Ovary (tissue), 9 donors: ENCODE measurements around the gene NINJ1. TPM values are rescaled to one million over a fixed set of nuclear protein-coding genes. Genes with fewer than 3 reads are reported as not detected.

ENCODE experiments used
- DNase-seq, 5 donors: peaks; one replicate each; pipeline ENCODE4 v3.0.0-alpha.2; 2019 to 2020
- H3K27ac ChIP-seq, 2 donors: fragments of 200-600 bp; one replicate each; pipeline versions ENCODE4 v1.5.1 to v1.8.0; 2019 to 2022
- H3K27me3 ChIP-seq: fragments of 200-600 bp; one replicate; pipeline ENCODE4 v1.8.0; 2022
- H3K36me3 ChIP-seq: fragments of 200-600 bp; sonication (generic); one replicate; pipeline ENCODE4 v1.5.1; 2019
- H3K4me1 ChIP-seq: one replicate; pipeline ENCODE4 v1.8.1; 2013; ENCODE audit warnings: mild to moderate bottlenecking, moderate library complexity; ENCODE audit not compliant: insufficient read depth
- H3K4me3 ChIP-seq: fragments of 200-600 bp; sonication (generic); one replicate; pipeline ENCODE4 v1.5.1; 2017
- H3K9me3 ChIP-seq, 2 donors: fragments of 200-600 bp in 1 of 2; sonication (generic) in 1 of 2; one replicate each; pipeline versions ENCODE4 v1.5.1 to v1.8.1; 2013 to 2019; ENCODE audit warnings: mild to moderate bottlenecking in 1 of 2, moderate library complexity in 1 of 2
- CTCF ChIP-seq, 3 donors: fragments of 450-650 bp in 2 of 3; fragments of 200-600 bp in 1 of 3; IDR thresholded peaks; one replicate each; pipeline versions ENCODE4 v1.5.1 to v1.8.0; 2016 to 2022; ENCODE audit warnings: antibody characterized with exemption in 3 of 3, mild to moderate bottlenecking in 1 of 3
- EP300 ChIP-seq: sonication (generic); formaldehyde crosslinking; IDR thresholded peaks from one replicate; pipeline ENCODE4 v1.6.1; 2017; ENCODE audit warnings: antibody characterized with exemption
- POLR2A ChIP-seq: fragments of 450-650 bp; IDR thresholded peaks from one replicate; pipeline ENCODE4 v1.6.1; 2017; ENCODE audit warnings: antibody characterized with exemption, mild to moderate bottlenecking, moderate library complexity
- WGBS, 3 donors: extraction: QIAGEN DNeasy Blood & Tissue Kit in 1 of 3; methylation state at CpG; one replicate each; pipeline versions ENCODE4 v1.1.5 to v1.1.7; 2013 to 2017; 5-methylcytosine and 5-hydroxymethylcytosine counted together
- intact Hi-C, 4 donors: fragments of 100-400 bp; cut with DNase I; formaldehyde crosslinking; loops; one replicate each; pipeline versions ENCODE4 v1.11.0 to v1.15.1; 2022 to 2023
- polyA plus RNA-seq, 2 donors: library from polyadenylated mRNA; stranded (reverse); fragments of 200-250 nt in 1 of 2; fragments of 350-450 nt in 1 of 2; fragmentation: Illumina TruSeq in 1 of 2; extraction: RNeasy Lipid Tissue Mini Kit (QIAGEN cat#74804) in 1 of 2; gene quantifications; one replicate each; pipeline ENCODE4 v1.2.3, GENCODE V29; 2013 to 2014
- total RNA-seq, 7 donors: library from RNA; depleted of rRNA in 2 of 7; stranded (reverse); fragments of >200 nt in 2 of 7; fragmentation: NEBNext Ultra II Directional in 3 of 7; extraction: Animal tissue kit (Norgen Biotek cat#: 25700) in 3 of 7; gene quantifications; one replicate each; pipeline versions ENCODE4 v1.1.0 to v1.2.4, GENCODE V29; 2016 to 2023
- donor health status: DM: no; HTN: no; CAD: no; lungs with moderate emphysema.
- donor health status: DM: no; HTN: no; CAD: no.
- donor health status: Bipolar disorder and iron deficiency.
- donor health status: DM: yes; HTN: yes; CAD: no.
- donor health status: DM: no; HTN: no; CAD: no.
- donor health status: DM: yes; HTN: yes; CAD: no.

Gene NINJ1
- total and polyA plus RNA-seq, 9 donors = 7.5 to 75.2 (median 40.6) TPM

GRCh38 chr9:93125331-93125894 lies 8.6 kb downstream of the NINJ1 start:
- Histone ChIP-seq H3K36me3 (no peaks in the 10 kb centered on the region), H3K27me3 (no peaks in the 10 kb centered on the region), H3K27ac (no peak overlapping the region), H3K4me1 (peaks cover 5% of the 10 kb centered on the region), H3K9me3 (no peaks in the 10 kb centered on the region), H3K4me3 (no peak overlapping the region)
- 81 to 86% (median 85%) methylated on average over 10 of the region's 10 CpGs for WGBS, 3 donors
- intact Hi-C loops = no loop called here
- no peak for DNase-seq
- no peak for TF ChIP-seq POLR2A
- TF ChIP-seq CTCF (IDR thresholded peaks at IDR 0.05) = no peak
- TF ChIP-seq EP300 = no peak

GRCh38 chr9:93124793-93125192 lies 9.3 kb downstream of the NINJ1 start:
- Histone ChIP-seq H3K27ac (no peak overlapping the region), H3K9me3 (no peaks in the 10 kb centered on the region), H3K27me3 (no peaks in the 10 kb centered on the region), H3K4me1 (peaks cover 10% of the 10 kb centered on the region), H3K4me3 (no peak overlapping the region), H3K36me3 (no peaks in the 10 kb centered on the region)
- TF ChIP-seq CTCF (IDR thresholded peaks at IDR 0.05) = no peak
- TF ChIP-seq EP300 = no peak
- no peak for TF ChIP-seq POLR2A
- 88 to 90% (median 89%) methylated on average over 16 of the region's 16 CpGs for WGBS, 3 donors
- intact Hi-C loops = no loop called here
- peak in 2 of 5 donors; percentile 18 to 33 for DNase-seq

GRCh38 chr9:93123561-93124283 lies 10.3 kb downstream of the NINJ1 start:
- peak; percentile 12 to 40 (median 28) for DNase-seq
- Histone ChIP-seq H3K4me1 (peaks cover 14% of the 10 kb centered on the region), H3K27ac (no peak overlapping the region), H3K27me3 (no peaks in the 10 kb centered on the region), H3K9me3 (no peaks in the 10 kb centered on the region), H3K36me3 (no peaks in the 10 kb centered on the region), H3K4me3 (no peak overlapping the region)
- TF ChIP-seq CTCF (IDR thresholded peaks at IDR 0.05) (no peak), EP300 (no peak), POLR2A (no peak)
- 81 to 83% (median 82%) methylated on average over 13 to 14 of the region's 14 CpGs for WGBS, 3 donors
- intact Hi-C loops = no loop called here

GRCh38 chr9:93122721-93123221 lies 11.3 kb downstream of the NINJ1 start:
- peaks cover 14% of the 10 kb centered on the region for H3K4me1 ChIP-seq
- H3K4me3 ChIP-seq = no peak overlapping the region
- H3K36me3 ChIP-seq = no peaks in the 10 kb centered on the region
- no peak for TF ChIP-seq CTCF (IDR thresholded peaks at IDR 0.05)
- TF ChIP-seq EP300 = no peak
- TF ChIP-seq POLR2A = no peak
- peak; percentile 8 to 33 (median 24) for DNase-seq
- intact Hi-C loops = no loop called here
- 85 to 95% (median 91%) methylated on average over 12 to 14 of the region's 14 CpGs for WGBS, 3 donors
- H3K27ac ChIP-seq = no peak overlapping the region
- H3K9me3 ChIP-seq = no peaks in the 10 kb centered on the region
- H3K27me3 ChIP-seq = no peaks in the 10 kb centered on the region
